Right ventricle myocardium inferior (tissue), 1 donor: ENCODE data around the gene USP46. TPM values are rescaled to one million over a fixed set of nuclear protein-coding genes. Genes with fewer than 3 reads are reported as not detected.

ENCODE experiments used
- ATAC-seq: fragments of 200-7000 bp; cut with Tn5 transposase; one replicate; pipeline ENCODE4 v1.9.1; 2020; ENCODE audit warnings: mild to moderate bottlenecking, moderate library complexity
- DNase-seq: peaks from one replicate; pipeline ENCODE4 v3.0.0; 2021; ENCODE audit errors: missing footprints
- intact Hi-C: fragments of 100-400 bp; cut with DNase I; formaldehyde crosslinking; loops from one replicate; pipeline ENCODE4 v1.11.0; 2022
- long read RNA-seq: library from polyadenylated mRNA; unstranded; transcript quantifications from one replicate; pipeline ENCODE4 v2.0.0, GENCODE V29; 2021
- total RNA-seq: library from RNA; stranded (reverse); fragmentation: NEBNext Ultra II Directional; extraction: Animal tissue kit (Norgen Biotek cat#: 25700); gene quantifications from one replicate; pipeline ENCODE4 v1.2.1, GENCODE V29; 2021
- donor health status: DM: no; HTN: yes; CAD: no; lungs with severe emphysema.

The USP46 gene
- 65.1 TPM for total RNA-seq
- long read RNA-seq, full-length matches to known transcripts = 26 of 31 reads
- long read RNA-seq, partial matches to known transcripts = 1 of 31 reads
- long read RNA-seq, other reads (novel, unspliced or antisense) = 4 of 31 reads

GRCh38 chr4:52659001-52659721, at the start of gene USP46:
Gene USP46, minus strand, starts transcription at chr4:52659301. Its CDS starts 151 bp downstream, at chr4:52659150.
- peak; percentile 86 for DNase-seq
- intact Hi-C loops = loop anchor here (2.0 to 5.0 kb wide), 4 partner anchors 57 to 203 kb away; partner anchors contain the start of gene RASL11B
- peak; percentile 95 for ATAC-seq

- ATAC-seq = no peak
- intact Hi-C loops = no loop called here
- DNase-seq = no peak
Observed at GRCh38 chr4:52704661-52705060, 45.6 kb upstream of the USP46 start.

GRCh38 chr4:52704133-52704532, 45.0 kb upstream of the USP46 start:
- intact Hi-C loops = no loop called here
- ATAC-seq (no peak), DNase-seq (no peak)

GRCh38 chr4:52701207-52701606, 42.1 kb upstream of the USP46 start:
- no peak for ATAC-seq
- intact Hi-C loops = no loop called here
- no peak for DNase-seq

GRCh38 chr4:52694936-52695335, 35.8 kb upstream of the USP46 start:
- intact Hi-C loops = no loop called here
- ATAC-seq = peak; percentile 30

GRCh38 chr4:52693492-52693891, 34.4 kb upstream of the USP46 start:
- ATAC-seq = no peak
- intact Hi-C loops = no loop called here
- DNase-seq = no peak

More at GRCh38 chr4:52694936-52695335, 35.8 kb upstream of the USP46 start:
- DNase-seq = no peak

GRCh38 chr4:52689096-52689495, 30.0 kb upstream of the USP46 start:
- no peak for DNase-seq
- no peak for ATAC-seq
- intact Hi-C loops = no loop called here

- ATAC-seq = no peak
- intact Hi-C loops = no loop called here
- DNase-seq = no peak
Observed at GRCh38 chr4:52687696-52688095, 28.6 kb upstream of the USP46 start.

GRCh38 chr4:52685316-52685715, 26.2 kb upstream of the USP46 start:
- intact Hi-C loops = no loop called here
- no peak for DNase-seq

GRCh38 chr4:52684896-52685295, 25.8 kb upstream of the USP46 start:
- intact Hi-C loops = no loop called here
- ATAC-seq = no peak
- DNase-seq = no peak

More at GRCh38 chr4:52685316-52685715, 26.2 kb upstream of the USP46 start:
- ATAC-seq = no peak

GRCh38 chr4:52680381-52680780, 21.3 kb upstream of the USP46 start:
- DNase-seq = no peak
- ATAC-seq = no peak
- intact Hi-C loops = no loop called here

- intact Hi-C loops = no loop called here
Observed at GRCh38 chr4:52676536-52676935, 17.4 kb upstream of the USP46 start.

GRCh38 chr4:52675111-52675510, 16.0 kb upstream of the USP46 start:
- intact Hi-C loops = no loop called here
- no peak for ATAC-seq
- DNase-seq = no peak

More at GRCh38 chr4:52676536-52676935, 17.4 kb upstream of the USP46 start:
- ATAC-seq (no peak), DNase-seq (no peak)

- DNase-seq (no peak), ATAC-seq (no peak)
- intact Hi-C loops = no loop called here
Observed at GRCh38 chr4:52670739-52671138, 11.6 kb upstream of the USP46 start.

GRCh38 chr4:52670121-52670520, 11.0 kb upstream of the USP46 start:
- intact Hi-C loops = no loop called here
- DNase-seq (no peak), ATAC-seq (no peak)

GRCh38 chr4:52665592-52665991, 6.5 kb upstream of the USP46 start:
- DNase-seq = no peak

GRCh38 chr4:52664479-52664878, 5.4 kb upstream of the USP46 start:
- ATAC-seq = no peak
- DNase-seq = no peak
- intact Hi-C loops = loop anchor here (5.0 to 10.0 kb wide), 2 partner anchors 290 to 318 kb away; no protein-coding TSS in a partner anchor

More at GRCh38 chr4:52665592-52665991, 6.5 kb upstream of the USP46 start:
- peak; percentile 43 for ATAC-seq
- intact Hi-C loops = loop anchor here (10.0 kb wide), 1 partner anchor 291 kb away; no protein-coding TSS in a partner anchor

GRCh38 chr4:52661966-52662690, 3.0 kb upstream of the USP46 start:
- intact Hi-C loops = loop anchor here (2.0 to 10.0 kb wide), 3 partner anchors 51 to 320 kb away; no protein-coding TSS in a partner anchor
- DNase-seq = no peak
- no peak for ATAC-seq

GRCh38 chr4:52660643-52661042, 1.5 kb upstream of the USP46 start:
- no peak for ATAC-seq
- DNase-seq = no peak
- intact Hi-C loops = loop anchor here (5.0 to 10.0 kb wide), 2 partner anchors 286 to 322 kb away; no protein-coding TSS in a partner anchor
